Rectal smooth muscle tissue (tissue), 1 donor: ENCODE data around the gene ENDOV.

Experiments
- H3K27ac ChIP-seq: one replicate; pipeline ENCODE4 v1.7.0; 2013; ENCODE audit warnings: low read depth, low read length, inconsistent platforms
- H3K27me3 ChIP-seq: one replicate; pipeline ENCODE4 v1.7.0; 2013; ENCODE audit warnings: low read length; ENCODE audit not compliant: control insufficient read depth, insufficient read depth
- H3K36me3 ChIP-seq: one replicate; pipeline ENCODE4 v1.7.0; 2013; ENCODE audit warnings: low read length; ENCODE audit not compliant: control insufficient read depth, insufficient read depth
- H3K4me1 ChIP-seq: one replicate; pipeline ENCODE4 v1.7.0; 2013; ENCODE audit warnings: low read length; ENCODE audit not compliant: control insufficient read depth, insufficient read depth
- H3K4me3 ChIP-seq: one replicate; pipeline ENCODE4 v1.7.0; 2013; ENCODE audit warnings: low read length
- H3K9ac ChIP-seq: one replicate; pipeline ENCODE4 v1.7.0; 2013; ENCODE audit warnings: low read length

ENDOV gene

DNA sequence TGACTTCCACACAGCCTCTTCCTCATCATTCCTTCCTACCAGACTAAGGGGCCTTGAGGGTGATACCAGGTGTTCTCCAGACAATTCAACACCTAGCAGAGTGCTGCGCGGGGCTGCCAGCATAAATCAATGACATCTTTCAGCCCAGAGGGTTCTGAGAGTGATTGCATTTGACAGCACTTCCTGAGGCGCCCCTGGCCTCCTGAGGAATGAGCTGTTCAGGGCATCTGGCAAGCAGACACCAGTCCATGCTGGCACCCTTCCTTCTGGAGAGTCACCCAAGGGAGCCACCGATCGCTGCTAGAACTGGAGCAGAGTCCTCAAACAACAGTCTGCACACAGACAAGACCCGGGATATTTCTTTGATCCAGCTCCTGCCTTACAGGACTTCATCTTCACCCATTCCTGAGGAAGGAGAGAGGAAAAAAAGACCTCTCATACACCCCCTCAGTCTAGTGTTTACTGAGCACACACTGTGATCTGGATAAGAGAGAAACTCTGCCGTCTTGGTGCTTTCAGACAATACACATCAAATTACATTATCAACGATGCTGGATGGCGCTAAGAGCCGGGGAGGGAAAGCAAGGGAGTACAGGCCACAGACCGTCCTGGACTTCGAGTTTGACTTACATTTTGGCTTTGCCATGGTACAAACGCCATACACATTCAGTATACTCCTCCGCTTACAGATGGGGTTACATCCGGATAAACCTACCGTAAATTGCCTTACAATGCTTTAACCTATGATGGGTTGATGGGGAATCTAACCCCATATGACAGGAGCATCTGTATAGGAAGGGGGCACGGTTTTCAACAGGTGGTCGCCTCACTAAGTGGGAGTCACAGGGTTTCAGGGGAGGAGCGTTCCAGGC lies 38.4 kb downstream of the ENDOV start:
- Histone ChIP-seq H3K9ac (no peak overlapping the region), H3K4me1 (peaks cover 31% of the 10 kb centered on the region), H3K4me3 (peak overlapping the region; percentile 60), H3K36me3 (no peaks in the 10 kb centered on the region), H3K27me3 (no peaks in the 10 kb centered on the region), H3K27ac (no peak overlapping the region)

DNA sequence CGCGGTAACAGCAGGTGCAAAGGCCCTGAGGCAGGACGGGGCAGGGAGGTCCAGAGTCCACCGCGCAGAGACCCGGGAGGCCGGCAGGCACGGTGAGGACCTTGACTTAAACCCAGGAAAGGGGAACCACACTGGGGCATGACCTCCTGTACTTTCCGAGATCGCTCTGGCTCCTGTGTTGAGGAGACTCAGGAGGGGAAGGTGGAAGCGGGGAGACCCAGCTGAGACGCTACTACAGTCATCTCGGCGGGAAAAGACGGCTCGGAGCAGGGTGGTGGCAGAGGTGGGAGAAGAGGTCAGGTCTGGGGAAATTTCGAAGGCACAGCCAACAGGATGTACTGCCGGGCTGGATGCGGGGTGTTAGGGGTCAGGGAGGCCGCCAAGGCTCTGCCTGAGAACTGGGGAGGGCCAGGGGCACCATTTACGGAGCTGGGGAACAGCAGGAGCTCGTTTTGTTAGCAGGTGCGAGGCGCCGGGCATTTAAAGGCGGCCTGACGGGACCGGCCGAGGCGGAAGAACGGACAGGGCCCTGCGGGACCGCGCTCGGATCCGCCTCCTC lies 39.1 kb downstream of the ENDOV start:
- peaks cover 31% of the 10 kb centered on the region for H3K4me1 ChIP-seq
- H3K27ac ChIP-seq, result peak overlapping the region; percentile 96
- H3K4me3 ChIP-seq, result peak overlapping the region; percentile 60
- H3K36me3 ChIP-seq, result no peaks in the 10 kb centered on the region
- no peaks in the 10 kb centered on the region for H3K27me3 ChIP-seq
- peak overlapping the region; percentile 89 for H3K9ac ChIP-seq

DNA sequence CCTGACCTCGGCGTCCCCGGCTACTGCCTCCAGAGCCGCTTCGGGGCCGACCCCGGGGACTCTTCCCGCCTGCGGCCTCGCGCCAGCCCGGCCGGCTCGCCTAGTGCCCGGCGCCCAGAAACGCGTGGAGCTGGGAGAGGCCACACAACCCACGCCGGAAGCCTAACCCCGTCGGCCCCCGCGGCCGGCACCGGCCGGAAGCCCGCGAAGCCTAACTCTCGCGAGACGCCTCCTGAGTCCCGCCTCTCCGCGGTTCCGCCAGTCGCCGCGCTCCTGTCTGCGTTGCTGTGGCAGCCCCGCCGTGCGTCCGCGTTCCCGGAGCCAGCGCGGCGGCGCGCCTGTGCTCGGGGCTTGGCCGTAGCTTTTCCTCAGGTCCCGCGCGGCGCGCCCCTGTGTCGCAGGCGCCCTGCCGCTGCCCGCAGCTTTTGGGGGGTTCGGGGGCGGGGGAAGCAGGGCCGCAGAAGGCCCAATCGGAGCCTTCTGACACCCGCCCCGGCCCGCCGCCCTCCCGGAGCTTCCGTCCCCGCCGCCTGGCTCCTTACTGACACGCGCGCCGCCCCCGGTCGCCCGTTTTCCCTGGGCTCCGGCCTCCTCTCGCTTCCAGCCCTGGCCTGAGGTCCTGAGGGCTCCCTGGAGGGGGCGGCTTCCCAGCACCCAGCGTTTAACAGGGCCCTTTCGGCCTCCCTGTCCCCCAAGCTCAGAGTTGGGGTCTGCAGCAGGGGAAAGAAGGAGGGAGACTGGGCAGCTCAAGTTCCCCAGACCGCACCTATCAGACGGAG lies 39.8 kb downstream of the ENDOV start:
- Histone ChIP-seq H3K4me3 (peak overlapping the region; percentile 85), H3K27ac (peak overlapping the region; percentile 96), H3K27me3 (no peaks in the 10 kb centered on the region), H3K36me3 (no peaks in the 10 kb centered on the region), H3K4me1 (peaks cover 31% of the 10 kb centered on the region), H3K9ac (peak overlapping the region; percentile 89)

DNA sequence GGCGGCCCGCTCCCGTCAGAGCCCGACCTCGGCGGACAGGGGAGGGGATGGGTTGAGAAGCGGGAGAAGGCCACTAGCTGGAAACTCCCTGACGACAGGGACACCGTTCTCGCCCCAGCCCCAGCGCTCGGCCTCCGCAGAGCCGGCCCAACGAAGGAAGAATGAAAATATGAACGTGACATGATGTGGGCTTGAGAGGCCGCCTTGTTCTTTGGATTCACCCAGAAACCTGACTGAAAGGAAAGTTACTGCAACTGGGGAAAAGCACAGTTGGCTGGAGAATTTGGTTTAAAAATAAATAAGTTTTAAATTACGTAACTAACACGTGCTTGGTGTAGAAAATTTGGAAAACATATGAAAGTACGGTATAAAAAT lies 40.4 kb downstream of the ENDOV start:
- Histone ChIP-seq H3K9ac (peak overlapping the region; percentile 76), H3K36me3 (no peaks in the 10 kb centered on the region), H3K27me3 (no peaks in the 10 kb centered on the region), H3K27ac (peak overlapping the region; percentile 96), H3K4me3 (peak overlapping the region; percentile 85), H3K4me1 (peaks cover 33% of the 10 kb centered on the region)

DNA sequence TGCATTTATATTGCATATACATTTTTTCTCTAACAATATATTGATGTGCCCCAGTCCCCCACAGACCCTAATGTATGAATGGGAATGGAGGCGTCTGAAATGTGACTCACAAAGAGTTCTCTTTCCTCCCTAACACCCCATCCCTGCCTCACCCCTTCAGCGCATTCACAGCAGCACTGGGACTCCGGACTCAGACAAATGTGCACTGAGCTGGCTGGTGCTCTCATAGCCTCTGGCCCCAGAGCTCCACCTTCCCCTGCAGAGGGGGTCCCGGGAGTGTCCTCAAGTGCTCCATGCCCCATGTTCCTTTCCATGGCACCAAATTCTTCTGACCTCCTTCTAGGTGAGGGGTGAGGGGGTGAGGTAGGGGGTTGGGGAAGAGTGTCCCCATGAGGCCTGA lies 40.8 kb downstream of the ENDOV start:
- Histone ChIP-seq H3K27ac (peak overlapping the region; percentile 96), H3K4me1 (peaks cover 33% of the 10 kb centered on the region), H3K4me3 (no peak overlapping the region), H3K36me3 (no peaks in the 10 kb centered on the region), H3K9ac (no peak overlapping the region), H3K27me3 (no peaks in the 10 kb centered on the region)

DNA sequence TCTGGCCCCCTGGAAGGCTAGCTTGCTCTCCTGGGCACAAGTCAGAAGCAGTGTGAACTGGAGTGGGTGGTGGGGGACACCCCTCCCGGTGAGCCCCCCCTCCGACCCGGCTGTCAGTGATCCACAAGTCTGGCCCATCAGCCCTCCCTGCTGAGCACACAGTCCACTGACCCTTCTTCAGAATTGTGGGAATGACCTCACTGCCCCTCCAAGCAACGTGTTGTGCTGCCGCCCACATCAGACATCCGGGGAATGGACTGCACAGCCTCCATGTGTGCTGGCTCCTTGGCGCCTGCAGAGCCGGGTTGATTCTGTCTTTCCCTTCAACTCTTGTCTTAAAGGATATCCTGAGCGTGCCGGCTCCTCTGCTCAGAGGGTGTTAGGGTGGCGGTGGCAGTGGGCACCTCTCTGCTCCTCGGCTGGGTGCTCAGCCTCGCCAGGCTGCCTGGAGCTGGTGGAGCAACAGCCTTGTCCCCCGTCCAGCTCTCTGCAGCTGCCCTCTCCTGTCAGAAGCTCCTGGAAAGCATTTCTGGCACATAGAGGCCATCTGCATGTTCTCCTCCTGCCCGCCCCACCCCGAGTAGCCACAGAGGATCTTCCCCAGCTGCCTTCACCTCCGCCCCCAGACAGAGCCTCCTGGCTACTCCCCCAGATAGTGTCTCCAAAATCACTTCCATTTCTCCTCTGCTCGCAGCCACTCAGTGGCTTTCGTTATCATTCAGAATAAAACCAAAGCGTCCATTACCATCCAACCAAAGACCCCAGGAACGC lies 41.7 kb downstream of the ENDOV start:
- Histone ChIP-seq H3K27me3 (no peaks in the 10 kb centered on the region), H3K27ac (peak overlapping the region; percentile 96), H3K9ac (no peak overlapping the region), H3K4me3 (peak overlapping the region; percentile 30), H3K4me1 (peaks cover 40% of the 10 kb centered on the region), H3K36me3 (no peaks in the 10 kb centered on the region)

DNA sequence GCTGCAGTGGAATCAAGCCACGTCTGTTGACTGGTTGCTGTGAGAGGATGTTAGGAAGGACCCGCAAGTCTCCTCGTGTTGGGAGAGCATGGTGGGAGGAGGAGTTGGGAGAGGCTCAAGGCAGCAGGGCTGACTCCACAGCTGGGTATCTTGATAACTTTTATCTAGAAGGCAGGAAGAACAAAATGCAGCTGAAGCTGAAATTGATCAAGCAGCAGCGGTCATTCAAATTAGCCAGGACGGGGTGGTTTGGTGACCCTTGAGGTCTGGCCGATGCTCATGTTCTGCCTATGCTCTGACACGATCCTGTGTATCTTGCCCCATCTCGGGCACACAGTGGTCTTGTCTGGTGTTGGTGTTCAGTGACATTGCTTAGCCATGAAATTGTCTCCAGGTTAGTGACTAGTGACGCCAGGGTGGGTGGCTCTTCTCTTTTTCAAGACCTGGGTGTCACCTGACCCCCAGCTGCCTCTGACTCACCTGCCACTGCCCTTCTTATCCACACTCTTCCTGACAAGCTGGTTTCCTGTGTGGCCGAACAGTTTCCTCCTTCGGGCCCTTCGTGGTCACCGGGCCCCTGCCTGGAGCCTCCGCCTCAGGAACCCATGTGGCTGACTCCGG lies 42.4 kb downstream of the ENDOV start:
- Histone ChIP-seq H3K4me1 (peaks cover 45% of the 10 kb centered on the region), H3K9ac (no peak overlapping the region), H3K27ac (peak overlapping the region; percentile 96), H3K4me3 (peak overlapping the region; percentile 30), H3K36me3 (no peaks in the 10 kb centered on the region), H3K27me3 (no peaks in the 10 kb centered on the region)

DNA sequence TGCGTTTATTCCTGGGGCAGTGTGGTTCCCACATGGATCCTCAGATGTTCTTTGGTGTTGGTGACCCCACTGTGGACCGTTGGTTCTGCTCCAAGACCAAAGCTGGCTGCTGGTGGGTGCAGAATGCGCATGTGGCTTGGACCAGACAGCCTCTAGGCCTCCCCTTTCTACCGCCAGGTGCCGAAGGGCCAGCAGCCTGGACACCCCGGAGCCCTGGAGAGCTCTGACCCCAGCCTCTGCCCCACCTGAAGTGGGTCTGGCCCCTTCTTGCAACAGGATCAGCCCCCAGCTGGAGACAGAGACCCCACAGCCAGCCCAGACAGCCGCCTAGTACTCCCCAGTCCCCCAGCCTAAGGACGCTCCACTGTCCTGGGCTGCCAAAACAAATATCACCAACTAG lies 43.0 kb downstream of the ENDOV start:
- Histone ChIP-seq H3K27ac (peak overlapping the region; percentile 96), H3K36me3 (no peaks in the 10 kb centered on the region), H3K27me3 (no peaks in the 10 kb centered on the region), H3K9ac (no peak overlapping the region), H3K4me1 (peaks cover 45% of the 10 kb centered on the region), H3K4me3 (no peak overlapping the region)

DNA sequence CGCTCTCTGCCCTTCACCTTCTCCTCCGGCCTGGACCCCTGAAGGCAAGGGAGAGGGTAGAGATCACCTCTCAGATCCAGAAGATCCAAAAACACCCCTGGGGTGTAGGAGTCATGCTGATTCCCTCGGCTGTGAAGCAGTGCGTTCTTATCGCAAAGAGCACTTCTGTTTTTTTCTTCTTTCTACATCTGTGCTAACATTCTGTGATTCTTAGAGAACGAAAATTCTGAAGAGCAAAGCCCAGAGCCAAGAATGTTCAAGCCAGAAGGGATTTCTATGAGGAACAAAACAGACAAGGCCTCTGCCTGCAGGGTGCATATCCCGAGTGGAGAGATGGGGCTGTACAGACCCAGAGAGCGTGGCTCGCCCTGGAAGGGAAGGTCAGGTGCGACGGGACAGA lies 44.3 kb downstream of the ENDOV start:
- Histone ChIP-seq H3K27me3 (no peaks in the 10 kb centered on the region), H3K4me1 (peaks cover 45% of the 10 kb centered on the region), H3K9ac (no peak overlapping the region), H3K4me3 (no peak overlapping the region), H3K27ac (no peak overlapping the region), H3K36me3 (no peaks in the 10 kb centered on the region)

DNA sequence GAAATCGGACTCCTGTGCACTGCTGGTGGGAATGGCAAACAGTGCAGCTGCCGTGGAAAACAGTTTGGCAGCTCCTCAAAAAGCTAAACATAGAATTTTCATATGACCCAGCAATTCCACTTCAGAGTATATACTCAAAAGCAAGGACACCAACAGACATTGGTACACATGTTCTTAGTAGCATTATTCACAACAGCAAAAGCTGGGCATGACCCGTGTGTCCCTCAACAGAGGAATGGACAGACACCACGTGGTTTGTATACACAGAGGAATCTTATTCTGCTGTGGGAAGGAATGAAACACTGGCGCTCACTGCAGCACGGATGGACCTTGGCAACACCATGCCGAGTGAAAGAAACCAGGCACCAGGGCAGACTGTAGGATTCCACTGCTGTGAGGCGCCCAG lies 45.5 kb downstream of the ENDOV start:
- Histone ChIP-seq H3K27me3 (no peaks in the 10 kb centered on the region), H3K9ac (no peak overlapping the region), H3K4me1 (peaks cover 42% of the 10 kb centered on the region), H3K4me3 (no peak overlapping the region), H3K27ac (peak overlapping the region; percentile 67), H3K36me3 (no peaks in the 10 kb centered on the region)

DNA sequence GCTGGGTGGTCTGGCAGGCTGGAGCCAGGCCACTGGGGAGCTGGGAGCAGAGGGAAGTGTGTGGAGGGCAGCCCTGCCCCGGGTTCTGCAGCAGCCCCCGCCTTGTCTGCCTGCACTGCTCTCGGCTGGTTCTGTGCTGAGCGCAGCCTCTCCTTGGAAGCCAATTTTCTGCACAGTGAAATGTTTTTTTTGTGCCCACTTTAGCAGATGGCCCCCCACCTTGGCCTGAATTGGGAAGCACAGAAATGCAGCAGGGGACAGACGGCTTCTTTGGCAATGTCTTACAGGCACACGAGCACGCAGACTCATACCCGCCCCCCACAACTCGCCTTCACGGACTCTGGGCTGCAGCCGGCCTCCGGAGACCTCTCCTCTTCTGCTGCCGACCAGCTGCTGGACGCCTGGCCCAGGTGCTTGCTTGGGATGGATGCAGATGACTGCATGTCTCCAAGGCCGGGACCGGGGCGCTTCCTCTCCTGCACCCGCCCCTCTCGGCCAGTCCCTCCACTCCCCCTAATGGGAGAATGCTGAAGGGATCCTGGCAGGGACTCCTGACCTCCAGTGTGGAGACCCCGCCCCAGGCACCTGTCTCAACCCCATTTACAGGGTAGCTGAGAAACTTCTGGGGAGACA lies 46.7 kb downstream of the ENDOV start:
- Histone ChIP-seq H3K27me3 (no peaks in the 10 kb centered on the region), H3K36me3 (no peaks in the 10 kb centered on the region), H3K27ac (peak overlapping the region; percentile 67)

More for the DNA sequence above, 46.7 kb downstream of the ENDOV start:
- Histone ChIP-seq H3K9ac (no peak overlapping the region), H3K4me1 (peaks cover 32% of the 10 kb centered on the region), H3K4me3 (no peak overlapping the region)
